Spleen (tissue), 7 donors: Measurements from ENCODE around the gene CCL16.

ENCODE experiments used
- POLR2A ChIP-seq, 3 donors: fragments of 450-650 bp; IDR thresholded peaks; one replicate each; pipeline ENCODE4 v1.5.1; 2017; ENCODE audit warnings: antibody characterized with exemption in 3 of 3, mild to moderate bottlenecking in 1 of 3
- TF ChIP-seq, protein P1 (sequence below), 11 experiments: fragments of 200-600 bp in 7 of 11; fragments of 450-650 bp in 4 of 11; sonication (generic) in 4 of 11; IDR thresholded peaks in 8 of 11; conservative IDR thresholded peaks in 3 of 11; 1 replicate in 7 of 11; 2 replicates in 4 of 11; pipeline versions ENCODE4 v1.4.0 to v1.8.0; 2016 to 2021; ENCODE audit warnings: antibody characterized with exemption in 11 of 11, inconsistent platforms in 4 of 11, mild to moderate bottlenecking in 1 of 11
- donor health status: DM: no; HTN: no; CAD: no; lungs with moderate emphysema.
- donor health status: DM: no; HTN: no; CAD: no.
- donor health status: DM: no; HTN: no; CAD: no.

DNA sequence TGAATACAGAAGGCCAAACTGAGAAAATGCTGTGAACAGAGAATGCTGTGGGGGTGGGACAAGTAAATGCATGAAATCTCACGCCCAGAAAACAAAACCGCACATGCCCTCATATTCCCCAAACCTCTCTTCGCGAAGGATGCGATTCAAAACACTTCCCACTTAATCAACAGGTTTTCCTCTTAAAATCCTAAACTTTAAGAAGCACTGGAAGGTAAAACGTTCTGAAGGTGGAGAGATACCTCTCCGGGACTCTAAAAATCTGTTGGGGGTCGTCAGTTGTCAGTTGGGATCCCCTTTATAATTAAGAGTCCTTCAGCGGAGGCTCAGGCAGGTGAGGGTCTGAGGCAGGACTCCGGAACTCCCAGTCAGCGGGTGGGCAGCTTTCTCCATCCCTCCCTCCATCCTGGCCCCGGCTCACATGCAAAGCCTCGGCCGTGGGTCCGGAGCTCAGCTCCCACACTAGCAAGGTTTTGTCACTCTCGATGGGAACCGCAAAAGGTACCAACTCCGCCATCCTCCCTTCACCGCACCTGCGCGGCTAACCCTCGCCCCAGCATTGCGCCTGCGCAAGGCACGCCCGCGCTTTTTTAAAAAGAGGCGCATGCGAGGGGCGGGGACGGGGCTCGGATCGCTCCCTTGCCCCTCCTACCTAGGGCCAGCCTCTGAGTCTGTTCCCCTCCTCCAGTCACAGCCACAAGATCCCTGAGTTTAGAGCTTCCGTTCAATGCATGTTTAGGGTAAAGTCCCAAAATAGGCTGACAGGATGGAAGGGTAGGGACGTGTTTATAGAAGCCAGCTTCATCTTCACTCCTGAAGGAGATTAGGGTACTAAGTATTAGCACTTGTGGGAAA lies 50.9 kb downstream of the CCL16 start, which contains the start of gene RDM1:
- TF ChIP-seq, protein P1, sequence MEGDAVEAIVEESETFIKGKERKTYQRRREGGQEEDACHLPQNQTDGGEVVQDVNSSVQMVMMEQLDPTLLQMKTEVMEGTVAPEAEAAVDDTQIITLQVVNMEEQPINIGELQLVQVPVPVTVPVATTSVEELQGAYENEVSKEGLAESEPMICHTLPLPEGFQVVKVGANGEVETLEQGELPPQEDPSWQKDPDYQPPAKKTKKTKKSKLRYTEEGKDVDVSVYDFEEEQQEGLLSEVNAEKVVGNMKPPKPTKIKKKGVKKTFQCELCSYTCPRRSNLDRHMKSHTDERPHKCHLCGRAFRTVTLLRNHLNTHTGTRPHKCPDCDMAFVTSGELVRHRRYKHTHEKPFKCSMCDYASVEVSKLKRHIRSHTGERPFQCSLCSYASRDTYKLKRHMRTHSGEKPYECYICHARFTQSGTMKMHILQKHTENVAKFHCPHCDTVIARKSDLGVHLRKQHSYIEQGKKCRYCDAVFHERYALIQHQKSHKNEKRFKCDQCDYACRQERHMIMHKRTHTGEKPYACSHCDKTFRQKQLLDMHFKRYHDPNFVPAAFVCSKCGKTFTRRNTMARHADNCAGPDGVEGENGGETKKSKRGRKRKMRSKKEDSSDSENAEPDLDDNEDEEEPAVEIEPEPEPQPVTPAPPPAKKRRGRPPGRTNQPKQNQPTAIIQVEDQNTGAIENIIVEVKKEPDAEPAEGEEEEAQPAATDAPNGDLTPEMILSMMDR (IDR thresholded peaks at IDR 0.05 in 8 of 11, conservative IDR thresholded peaks at IDR 0.05 in 3 of 11) = no peak
- TF ChIP-seq POLR2A (IDR thresholded peaks at IDR 0.05) = no peak
